IMR-90 (cell line): ENCODE measurements around the gene UNC119. TPM values are rescaled to one million over a fixed set of nuclear protein-coding genes. Genes with fewer than 3 reads are reported as not detected.

Experiments
- ATAC-seq: fragments of 200-7000 bp; cut with Tn5 transposase; 2 replicates; pipeline ENCODE4 v1.9.1; 2020; ENCODE audit warnings: low read depth, mild to moderate bottlenecking, moderate library complexity
- BruUV-seq: library from RNA; stranded (reverse); fragments of 400-500 nt; replicated peaks from 2 replicates; lab custom pipeline; 2021; lab: Mats Ljungman, UMichigan
- CTCF ChIA-PET: fragments of 300-600 bp; formaldehyde crosslinking; extraction: SDS; loops from one replicate; lab custom pipeline; 2021; ENCODE audit warnings: antibody characterized with exemption; lab: Yijun Ruan, JAX
- POLR2A ChIA-PET: fragments of 300-600 bp; sonication (Branson Sonifier 250); formaldehyde crosslinking; loops from one replicate; lab custom pipeline; 2022; ENCODE audit warnings: antibody characterized with exemption; ENCODE audit not compliant: unreplicated experiment; lab: Charles Lee
- DNase-seq: peaks from one replicate; pipeline ENCODE4 v3.0.0; 2013
- H2AFZ ChIP-seq: replicated peaks from 2 replicates; pipeline ENCODE3; 2013; ENCODE audit warnings: low read length, mild to moderate bottlenecking; ENCODE audit not compliant: poor library complexity
- H2AK5ac ChIP-seq: 2 replicates; pipeline ENCODE4 v1.6.1; 2013; ENCODE audit warnings: low read depth, low read length, inconsistent platforms
- H2AK9ac ChIP-seq: replicated peaks from 2 replicates; pipeline ENCODE3; 2013; ENCODE audit warnings: mild to moderate bottlenecking, low read depth, low read length, moderate library complexity; ENCODE audit not compliant: poor library complexity
- H2BK120ac ChIP-seq: 2 replicates; pipeline ENCODE4 v1.6.1; 2013; ENCODE audit warnings: low read depth, low read length, inconsistent platforms
- H2BK15ac ChIP-seq: 3 replicates; pipeline ENCODE4 v1.6.1; 2013; ENCODE audit warnings: low read depth, low read length, inconsistent platforms
- H2BK20ac ChIP-seq: 2 replicates; pipeline ENCODE4 v1.6.1; 2013; ENCODE audit warnings: low read depth, mild to moderate bottlenecking, inconsistent platforms, low read length, moderate library complexity
- H2BK5ac ChIP-seq: 2 replicates; pipeline ENCODE4 v1.6.1; 2013; ENCODE audit warnings: mild to moderate bottlenecking, low read depth, low read length, inconsistent platforms; ENCODE audit not compliant: poor library complexity, severe bottlenecking
- H3K14ac ChIP-seq: replicated peaks from 2 replicates; pipeline ENCODE4 v1.6.1; 2013; ENCODE audit warnings: low read depth, low read length, inconsistent platforms
- H3K18ac ChIP-seq: 2 replicates; pipeline ENCODE4 v1.6.1; 2013; ENCODE audit warnings: low read depth, low read length, control low read depth
- H3K23ac ChIP-seq: 2 replicates; pipeline ENCODE4 v1.6.1; 2013; ENCODE audit warnings: low read depth, low read length, inconsistent platforms
- H3K27ac ChIP-seq: 2 replicates; pipeline ENCODE4 v1.5.1; 2013; ENCODE audit warnings: mild to moderate bottlenecking, control low read depth, low read length; ENCODE audit not compliant: insufficient read depth
- H3K27me3 ChIP-seq: 2 replicates; pipeline ENCODE4 v1.6.1; 2013; ENCODE audit warnings: low read length; ENCODE audit not compliant: control insufficient read depth, insufficient read depth
- H3K36me3 ChIP-seq: 2 replicates; pipeline ENCODE4 v1.6.1; 2013; ENCODE audit warnings: low read length, mixed read lengths; ENCODE audit not compliant: control insufficient read depth, insufficient read depth
- H3K4ac ChIP-seq: 2 replicates; pipeline ENCODE4 v1.6.1; 2013; ENCODE audit warnings: low read depth, low read length, inconsistent platforms
- H3K4me1 ChIP-seq: 2 replicates; pipeline ENCODE4 v1.6.1; 2013; ENCODE audit warnings: low read length, mixed read lengths; ENCODE audit not compliant: control insufficient read depth, insufficient read depth
- H3K4me2 ChIP-seq: 2 replicates; pipeline ENCODE4 v1.6.1; 2013; ENCODE audit warnings: low read depth, mild to moderate bottlenecking, control low read depth, low read length, moderate library complexity
- H3K4me3 ChIP-seq: 2 replicates; pipeline ENCODE4 v1.5.1; 2013; ENCODE audit warnings: low read depth, mild to moderate bottlenecking, control low read depth, low read length, moderate library complexity; ENCODE audit not compliant: insufficient read depth
- H3K56ac ChIP-seq: 2 replicates; pipeline ENCODE4 v1.6.1; 2013; ENCODE audit warnings: low read length, inconsistent platforms; ENCODE audit not compliant: insufficient read depth; ENCODE audit errors: extremely low read depth
- H3K79me1 ChIP-seq, 2 experiments: 2 replicates each; pipeline ENCODE4 v1.6.1; 2013; ENCODE audit warnings: low read length in 2 of 2, inconsistent platforms in 1 of 2, low read depth in 1 of 2
- H3K9ac ChIP-seq: 2 replicates; pipeline ENCODE4 v1.6.1; 2013; ENCODE audit warnings: low read depth, low read length, control low read depth
- H3K9me1 ChIP-seq: 2 replicates; pipeline ENCODE4 v1.6.1; 2013; ENCODE audit warnings: low read length, inconsistent platforms; ENCODE audit not compliant: insufficient read depth
- H3K9me3 ChIP-seq: 2 replicates; pipeline ENCODE4 v1.6.1; 2013; ENCODE audit warnings: low read length; ENCODE audit not compliant: control insufficient read depth, insufficient read depth
- H4K20me1 ChIP-seq: 2 replicates; pipeline ENCODE4 v1.6.1; 2013; ENCODE audit warnings: low read length, inconsistent platforms; ENCODE audit not compliant: insufficient read depth
- H4K5ac ChIP-seq: 2 replicates; pipeline ENCODE4 v1.6.1; 2013; ENCODE audit warnings: mild to moderate bottlenecking, low read depth, low read length, control low read depth
- H4K8ac ChIP-seq, 2 experiments: 2 replicates each; pipeline ENCODE4 v1.6.1; 2013; ENCODE audit warnings: low read depth in 2 of 2, low read length in 2 of 2, control low read depth in 1 of 2, inconsistent platforms in 1 of 2
- H4K91ac ChIP-seq: 2 replicates; pipeline ENCODE4 v1.6.1; 2013; ENCODE audit warnings: low read depth, low read length, inconsistent platforms; ENCODE audit not compliant: insufficient read depth
- RFX5 ChIP-seq: IDR thresholded peaks from 2 replicates; pipeline ENCODE4 v1.8.0; 2012; ENCODE audit warnings: low read depth, mild to moderate bottlenecking, low read length, moderate library complexity
- whole genome bisulfite sequencing, 2 experiments: methylation state at CpG; one replicate each; pipeline versions ENCODE4 v1.1.5 to v1.1.7; 2013; ENCODE audit warnings: missing lambda C conversion rate in 2 of 2; ENCODE audit not compliant: insufficient read length in 1 of 2; ENCODE audit errors: extremely low coverage in 2 of 2; 5-methylcytosine and 5-hydroxymethylcytosine counted together
- dilution Hi-C: fragments of 300-500 bp; cut with HindIII; formaldehyde crosslinking; loops from one replicate; pipeline ENCODE4 v1.14.3; 2018; ENCODE audit warnings: low sequenced_read_pairs; ENCODE audit not compliant: unreplicated experiment
- in situ Hi-C: fragments of 300-500 bp; cut with MboI; formaldehyde crosslinking; loops from 3 replicates; pipeline ENCODE4 v1.14.3; 2019; ENCODE audit warnings: low sequenced_read_pairs, inconsistent platforms, mixed read lengths
- intact Hi-C: fragments of 100-400 bp; cut with micrococcal nuclease; formaldehyde crosslinking; loops from 2 replicates; pipeline ENCODE4 v1.10.0; 2022
- polyA plus RNA-seq, 3 experiments: library from polyadenylated mRNA; depleted of rRNA; stranded (reverse); fragments of >200 nt; gene quantifications; 2 replicates each; pipeline ENCODE4 v1.2.3, GENCODE V29; 2012; ENCODE audit warnings: low replicate concordance in 1 of 3
- total RNA-seq: library from RNA; depleted of rRNA; stranded (reverse); fragments of >200 nt; gene quantifications from 2 replicates; pipeline ENCODE4 v1.2.3, GENCODE V29; 2012

UNC119 gene
- total and polyA plus RNA-seq, 2 of the 4 experiments (the other 2 are of a cell fraction) = 22.4 to 57.4 TPM

DNA sequence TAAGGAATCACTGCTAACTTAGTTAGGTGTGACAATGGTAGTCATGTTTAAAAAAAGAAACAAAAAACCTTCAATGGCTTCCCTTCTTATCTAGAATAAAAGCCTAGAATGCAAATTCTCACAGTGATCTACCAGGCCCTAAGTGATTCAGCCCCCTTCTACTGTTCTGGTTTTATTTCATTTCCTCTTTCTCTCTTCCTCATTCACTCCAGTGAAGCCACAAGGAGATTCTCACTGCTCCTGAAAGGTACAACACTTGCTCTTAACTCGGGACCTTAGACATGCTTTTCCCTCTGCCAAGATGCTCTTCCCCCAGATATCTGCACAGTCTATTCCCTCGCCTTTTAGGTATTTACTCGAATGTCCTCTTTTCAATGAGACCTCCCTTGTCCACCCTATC is 15.2 kb upstream of the UNC119 start:
- no peaks in the 10 kb centered on the region for H3K9me3 ChIP-seq
- TF ChIP-seq RFX5 = no peak
- H3K4ac ChIP-seq = no peak overlapping the region
- no peak for DNase-seq
- no peak overlapping the region for H2BK5ac ChIP-seq
- no peak overlapping the region for H4K5ac ChIP-seq
- H3K14ac ChIP-seq = no peak overlapping the region
- H2AK9ac ChIP-seq = no peak overlapping the region
- no peak overlapping the region for H4K91ac ChIP-seq
- H3K36me3 ChIP-seq = peaks cover 7% of the 10 kb centered on the region
- H2BK20ac ChIP-seq = no peak overlapping the region
- in situ Hi-C loops = no loop called here
- H2AK5ac ChIP-seq = no peak overlapping the region
- CTCF ChIA-PET = no interaction called here
- H3K23ac ChIP-seq = no peak overlapping the region
- H3K79me1 ChIP-seq = peaks cover 21 to 50% of the 10 kb centered on the region in 2 experiments
- H3K4me1 ChIP-seq = peaks cover 7% of the 10 kb centered on the region
- H2AFZ ChIP-seq = no peak overlapping the region
- no peak overlapping the region for H4K8ac ChIP-seq
- H2BK15ac ChIP-seq = no peak overlapping the region
- H3K27me3 ChIP-seq = no peaks in the 10 kb centered on the region
- H3K27ac ChIP-seq = no peak overlapping the region
- POLR2A ChIA-PET = no interaction called here
- H4K20me1 ChIP-seq = peaks cover 9% of the 10 kb centered on the region; the same call in 1 of the 2 replicates
- no peak overlapping the region for H3K4me2 ChIP-seq
- intact Hi-C loops = no loop called here
- H3K4me3 ChIP-seq = no peak overlapping the region
- H3K9ac ChIP-seq = no peak overlapping the region
- H3K18ac ChIP-seq = no peak overlapping the region
- H2BK120ac ChIP-seq = no peak overlapping the region
- H3K56ac ChIP-seq = no peak overlapping the region
- BruUV-seq = no TSS peak
- WGBS, 2 experiments = 90% methylated on average over 3 of the region's 3 CpGs; no CpG with 5 or more reads in 1 of the 2 experiments
- dilution Hi-C loops = no loop called here
- ATAC-seq = no peak
- peaks cover 13% of the 10 kb centered on the region for H3K9me1 ChIP-seq
